ENCODE measurements around the gene LGR4.

DNA sequence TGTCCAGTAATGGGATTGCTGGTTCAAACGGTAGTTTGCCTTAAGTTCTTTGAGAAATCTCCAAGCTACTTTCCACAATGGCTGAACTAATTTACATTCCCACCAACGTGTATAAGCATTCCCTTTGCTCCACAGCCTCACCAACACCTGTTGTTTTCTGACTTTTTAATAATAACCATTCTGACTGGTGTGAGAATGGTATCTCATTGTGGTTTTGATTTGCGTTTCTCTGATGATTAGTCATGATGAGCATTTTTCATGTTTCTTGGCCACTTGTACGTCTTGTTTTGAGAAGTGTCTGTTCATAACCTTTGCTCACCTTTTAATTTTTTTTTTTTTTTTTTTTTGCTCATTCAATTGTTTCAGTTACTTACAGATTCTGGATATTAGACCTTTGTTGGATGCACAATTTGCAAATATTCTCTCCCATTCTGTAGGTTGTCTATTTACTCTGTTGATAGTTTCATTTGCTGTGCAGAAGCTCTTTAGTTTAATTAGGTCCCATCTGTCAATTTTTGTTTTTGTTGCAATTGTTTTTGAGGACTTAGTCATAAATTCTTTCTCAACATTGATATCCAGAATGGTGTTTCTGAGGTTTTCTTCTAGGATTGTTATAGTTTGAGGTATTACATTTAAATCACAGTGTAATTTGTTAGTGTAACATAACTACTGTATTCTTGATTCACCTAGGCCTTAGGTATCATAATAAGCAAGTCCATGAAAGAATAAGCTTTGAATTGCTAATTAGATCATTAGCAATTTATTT lies 142.5 kb downstream of the LGR4 start:
- TF ChIP-seq, protein P1, sequence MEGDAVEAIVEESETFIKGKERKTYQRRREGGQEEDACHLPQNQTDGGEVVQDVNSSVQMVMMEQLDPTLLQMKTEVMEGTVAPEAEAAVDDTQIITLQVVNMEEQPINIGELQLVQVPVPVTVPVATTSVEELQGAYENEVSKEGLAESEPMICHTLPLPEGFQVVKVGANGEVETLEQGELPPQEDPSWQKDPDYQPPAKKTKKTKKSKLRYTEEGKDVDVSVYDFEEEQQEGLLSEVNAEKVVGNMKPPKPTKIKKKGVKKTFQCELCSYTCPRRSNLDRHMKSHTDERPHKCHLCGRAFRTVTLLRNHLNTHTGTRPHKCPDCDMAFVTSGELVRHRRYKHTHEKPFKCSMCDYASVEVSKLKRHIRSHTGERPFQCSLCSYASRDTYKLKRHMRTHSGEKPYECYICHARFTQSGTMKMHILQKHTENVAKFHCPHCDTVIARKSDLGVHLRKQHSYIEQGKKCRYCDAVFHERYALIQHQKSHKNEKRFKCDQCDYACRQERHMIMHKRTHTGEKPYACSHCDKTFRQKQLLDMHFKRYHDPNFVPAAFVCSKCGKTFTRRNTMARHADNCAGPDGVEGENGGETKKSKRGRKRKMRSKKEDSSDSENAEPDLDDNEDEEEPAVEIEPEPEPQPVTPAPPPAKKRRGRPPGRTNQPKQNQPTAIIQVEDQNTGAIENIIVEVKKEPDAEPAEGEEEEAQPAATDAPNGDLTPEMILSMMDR (IDR thresholded peaks at IDR 0.05) = no peak
- no peak for TF ChIP-seq POLR2A (IDR thresholded peaks at IDR 0.05)

Measured in heart left ventricle (tissue), 13 donors.